ENCODE measurements around the gene EFNA2.
"Not testable (repeated sequence)": the region's sequence is repeated elsewhere in the genome, so short reads cannot be mapped to it uniquely, and the experiment has no call there.

Gene EFNA2

DNA sequence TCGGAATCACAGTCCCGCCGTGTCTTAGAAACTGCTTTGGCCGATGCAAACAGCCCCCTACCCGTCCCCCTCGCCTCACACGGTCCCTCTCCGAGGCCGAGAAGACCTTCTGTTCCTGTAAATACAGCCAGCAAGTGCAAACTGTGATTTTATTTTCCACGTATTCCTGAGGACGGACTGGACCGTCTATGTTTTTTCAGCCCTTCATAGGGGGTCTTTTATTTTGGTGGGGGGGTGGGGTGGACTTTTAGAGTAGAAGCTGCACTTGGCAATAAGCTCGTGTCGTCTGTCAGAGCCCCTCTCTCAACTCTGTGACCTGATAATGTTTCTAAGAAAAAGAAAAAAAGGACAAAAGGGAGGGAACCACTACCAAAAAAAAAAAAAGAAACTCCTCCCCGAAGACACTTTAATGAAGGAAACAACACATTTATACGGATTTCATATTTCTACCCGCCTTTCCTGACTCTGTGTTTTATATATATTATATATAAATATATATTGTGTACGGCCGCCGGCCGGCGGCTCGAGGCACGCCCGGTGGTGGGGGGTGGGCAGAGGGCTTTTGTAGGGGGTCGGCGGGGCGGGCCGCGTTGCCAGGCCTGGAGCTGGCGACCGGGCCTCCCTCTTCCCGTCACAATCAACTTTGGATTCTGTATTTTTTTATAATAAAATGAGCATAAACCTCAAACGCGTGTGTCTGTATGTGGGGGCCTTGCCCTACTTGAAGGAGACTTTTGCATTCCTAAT is 15.2 kb downstream of the EFNA2 start:
- no peak for DNase-seq

DNA sequence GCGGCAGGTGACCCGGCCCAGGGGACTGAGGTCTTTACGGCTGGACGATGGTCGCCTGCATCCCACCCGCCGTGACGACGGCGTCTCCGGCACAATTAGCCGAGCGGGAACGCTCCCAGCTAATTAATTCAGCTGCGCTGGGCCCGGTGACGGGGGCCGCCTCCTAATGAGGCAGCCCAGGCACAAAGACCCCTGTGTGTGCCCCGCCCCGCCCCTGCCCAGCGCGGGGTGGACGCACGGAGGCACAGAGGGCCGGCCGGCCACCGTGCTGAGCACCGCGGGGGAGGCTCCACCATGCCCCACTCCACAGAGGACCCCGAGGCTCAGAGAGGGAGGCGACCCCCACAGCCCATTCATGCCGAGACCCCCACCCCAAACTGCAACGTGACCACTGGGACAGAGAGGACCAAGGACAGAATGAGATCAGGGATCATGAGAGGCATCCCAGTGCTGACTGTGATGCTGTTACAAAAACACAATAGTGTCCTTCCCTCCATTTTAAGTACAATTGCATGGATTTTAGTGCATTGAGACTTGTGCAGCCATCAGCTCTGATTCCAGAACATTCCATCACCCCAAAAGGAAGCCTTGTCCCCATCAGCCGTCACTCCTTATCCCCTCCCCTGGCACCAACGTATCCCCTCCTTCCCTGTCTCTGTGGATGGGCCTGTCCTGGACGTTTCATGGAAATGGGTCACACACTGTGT is 17.0 kb downstream of the EFNA2 start:
- DNase-seq: peak; percentile 47 to 69

DNA sequence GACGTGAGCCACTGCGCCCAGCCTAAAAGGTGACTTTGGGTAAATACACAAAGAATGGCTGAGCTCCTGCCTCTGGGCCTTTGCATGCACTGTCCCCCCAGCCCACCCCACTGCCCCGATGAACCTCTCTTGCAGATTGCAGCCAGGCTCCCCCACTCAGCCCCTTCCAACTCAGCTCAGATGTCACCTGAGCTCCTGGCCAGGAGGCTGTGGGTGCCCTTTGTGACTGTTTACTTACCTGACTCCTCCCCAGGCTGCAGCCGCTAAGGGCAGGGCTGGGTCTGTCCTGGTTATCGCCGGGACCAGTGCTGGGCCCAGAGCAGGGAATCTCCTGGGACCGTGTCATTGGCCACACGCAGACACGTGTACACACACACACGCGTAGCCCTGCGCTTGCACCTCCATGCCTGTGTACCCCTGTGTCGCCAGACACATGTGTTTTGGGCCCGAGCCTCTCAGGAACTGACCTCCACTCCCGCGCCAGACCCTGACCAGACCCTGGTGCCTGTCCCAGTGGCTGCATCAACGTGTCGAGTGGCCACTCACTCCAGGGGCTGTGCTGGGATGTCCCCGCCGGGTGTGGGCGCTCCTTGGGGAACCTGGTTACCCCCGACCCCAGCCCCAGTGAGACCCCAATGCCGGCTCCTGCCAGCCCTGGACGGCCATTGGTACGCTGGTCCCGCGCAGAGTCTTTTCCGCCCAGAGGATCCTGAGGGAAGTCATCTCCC is 18.7 kb downstream of the EFNA2 start:
- no peak for DNase-seq

DNA sequence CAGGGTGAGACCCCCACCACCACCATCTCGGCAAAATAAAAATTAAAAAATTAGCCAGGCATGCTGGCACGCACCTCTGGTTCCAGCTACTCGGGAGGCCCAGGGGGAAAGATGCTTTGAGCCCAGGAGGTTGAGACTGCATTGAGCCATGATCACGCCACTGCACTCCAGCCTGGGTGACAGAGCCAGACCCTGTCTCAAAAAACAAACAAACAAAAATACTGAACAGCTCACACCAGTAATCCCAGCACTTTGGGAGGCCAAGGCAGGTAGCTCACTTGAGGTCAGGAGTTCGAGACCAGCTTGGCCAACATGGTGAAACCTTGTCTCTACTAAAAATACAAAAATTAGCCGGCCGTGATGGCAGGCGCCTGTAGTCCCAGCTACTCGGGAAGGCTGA is 19.7 kb downstream of the EFNA2 start:
- DNase-seq: not testable (repeated sequence)

DNA sequence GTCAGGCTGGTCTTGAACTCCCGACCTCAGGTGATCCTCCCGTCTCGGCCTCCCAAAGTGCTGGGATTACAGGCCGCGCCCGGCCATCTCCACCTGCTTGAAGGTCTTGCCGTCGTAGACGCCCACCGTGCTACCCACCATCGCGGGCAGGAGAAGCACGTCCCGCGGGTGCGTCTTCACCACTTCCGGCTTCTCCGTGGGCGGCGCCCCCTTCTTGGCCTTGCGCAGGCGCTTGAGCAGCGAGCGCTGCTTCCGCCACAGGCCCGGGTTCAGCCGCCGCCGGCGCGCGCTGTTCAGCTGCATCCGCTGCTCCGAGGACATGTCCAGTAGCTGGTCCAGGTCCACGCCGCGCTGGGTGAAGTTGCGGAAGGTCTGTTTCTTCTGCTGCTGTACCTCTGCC is 21.6 kb downstream of the EFNA2 start:
- no peak for DNase-seq

DNA sequence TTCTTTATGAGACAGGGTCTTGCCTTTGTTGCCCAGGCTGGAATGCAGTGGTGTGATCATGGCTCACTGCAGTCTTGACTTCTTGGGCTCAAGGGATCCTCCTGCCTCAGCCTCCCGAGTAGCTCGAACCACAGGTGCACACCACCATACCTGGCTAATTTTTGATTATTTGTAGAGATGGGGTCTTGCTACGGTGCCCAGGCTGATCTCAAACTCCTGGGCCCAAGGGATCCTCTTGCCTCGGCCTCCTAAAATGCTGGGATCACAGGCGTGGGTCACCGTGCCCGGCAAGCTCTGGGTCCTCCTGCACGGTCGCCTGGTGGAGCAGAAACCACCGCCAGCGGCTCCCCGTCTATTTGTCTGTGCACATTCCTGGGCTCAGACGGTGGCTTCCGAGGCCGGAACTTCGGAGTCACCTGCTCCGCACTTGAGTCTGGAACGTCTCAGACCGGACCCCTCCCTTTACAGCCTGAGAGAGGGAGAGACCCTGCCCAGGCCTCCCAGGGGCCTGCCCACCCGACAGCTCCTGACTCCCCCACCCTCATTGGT is 22.2 kb downstream of the EFNA2 start:
- no peak for DNase-seq

DNA sequence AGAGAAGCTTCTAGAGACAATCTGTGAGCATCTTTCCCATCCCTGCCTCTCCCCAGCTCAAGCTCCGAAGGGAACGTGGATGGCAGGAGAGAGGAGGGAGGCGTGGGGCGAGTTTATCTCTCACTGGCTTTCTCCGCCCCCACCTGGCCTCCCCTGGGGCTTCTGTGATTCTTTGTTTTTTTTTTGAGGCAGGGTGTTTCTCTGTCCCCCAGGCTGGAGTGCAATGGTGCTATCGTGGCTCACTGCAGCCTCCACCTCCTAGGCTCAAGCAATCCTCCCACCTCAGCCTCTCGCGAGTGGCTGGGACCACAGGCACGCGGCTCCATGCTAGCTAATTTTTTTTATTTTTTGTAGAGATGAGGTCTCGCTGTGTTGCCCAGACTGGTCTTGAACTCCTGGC is 23.0 kb downstream of the EFNA2 start:
- DNase-seq: no peak

DNA sequence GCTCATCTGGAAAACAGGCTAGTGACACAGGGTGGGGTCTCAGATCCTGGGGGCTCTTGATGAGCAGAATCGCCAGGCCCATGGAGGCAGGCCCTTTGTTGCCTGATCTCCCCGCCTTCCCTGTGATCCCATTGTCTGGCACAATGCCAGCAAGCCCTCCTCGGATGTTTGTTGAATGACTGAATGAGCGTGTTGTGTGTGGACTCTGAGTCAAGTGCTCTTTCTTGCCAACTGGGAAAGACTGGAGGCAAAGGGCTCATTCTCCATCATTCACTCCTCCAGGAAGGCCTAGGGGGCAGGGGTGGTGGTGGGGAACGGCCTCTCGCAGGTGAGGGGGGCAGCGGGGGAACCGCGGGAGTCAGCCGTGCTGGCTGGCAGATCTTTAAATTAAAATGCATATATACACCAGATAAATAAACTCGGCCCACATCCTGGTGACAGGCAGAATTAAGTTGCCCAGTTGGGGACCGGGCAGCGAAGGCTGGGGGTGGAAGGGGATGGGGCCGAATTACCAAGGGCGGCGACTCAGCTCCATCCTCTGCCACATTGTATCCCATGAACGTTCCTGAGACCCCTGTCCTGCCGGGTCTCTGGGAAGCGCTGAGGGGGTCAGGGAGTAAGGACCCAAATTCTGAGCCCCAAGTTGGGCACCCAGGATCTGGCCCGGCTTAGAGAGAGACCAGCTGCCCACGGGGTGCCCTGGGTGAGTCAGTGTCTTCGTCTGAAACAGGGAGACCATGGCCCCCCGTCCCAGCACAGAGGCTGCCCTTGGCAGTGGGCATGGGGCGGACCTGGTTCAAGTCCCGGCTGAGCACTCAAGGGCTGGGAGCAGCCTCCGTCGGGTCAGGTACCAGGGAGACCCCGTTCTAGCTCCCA is 24.5 kb downstream of the EFNA2 start:
- no peak for DNase-seq

DNA sequence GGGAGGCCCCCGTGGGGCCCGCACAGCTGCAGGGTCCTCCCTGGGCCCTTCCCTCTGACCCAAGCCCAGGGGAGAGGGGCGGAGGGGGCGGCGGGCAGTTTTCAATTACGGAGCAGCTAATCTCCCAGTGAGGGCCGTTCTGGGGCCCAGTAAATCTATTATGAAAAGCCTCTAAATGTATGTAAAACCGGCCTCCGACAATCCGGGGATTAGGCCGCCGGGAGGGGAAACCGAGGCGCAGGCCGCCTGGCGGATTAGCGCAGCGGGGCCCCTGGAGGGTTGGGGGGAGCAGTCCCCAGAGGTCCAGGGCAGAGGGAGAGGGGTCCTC is 25.1 kb downstream of the EFNA2 start:
- no peak for DNase-seq

DNA sequence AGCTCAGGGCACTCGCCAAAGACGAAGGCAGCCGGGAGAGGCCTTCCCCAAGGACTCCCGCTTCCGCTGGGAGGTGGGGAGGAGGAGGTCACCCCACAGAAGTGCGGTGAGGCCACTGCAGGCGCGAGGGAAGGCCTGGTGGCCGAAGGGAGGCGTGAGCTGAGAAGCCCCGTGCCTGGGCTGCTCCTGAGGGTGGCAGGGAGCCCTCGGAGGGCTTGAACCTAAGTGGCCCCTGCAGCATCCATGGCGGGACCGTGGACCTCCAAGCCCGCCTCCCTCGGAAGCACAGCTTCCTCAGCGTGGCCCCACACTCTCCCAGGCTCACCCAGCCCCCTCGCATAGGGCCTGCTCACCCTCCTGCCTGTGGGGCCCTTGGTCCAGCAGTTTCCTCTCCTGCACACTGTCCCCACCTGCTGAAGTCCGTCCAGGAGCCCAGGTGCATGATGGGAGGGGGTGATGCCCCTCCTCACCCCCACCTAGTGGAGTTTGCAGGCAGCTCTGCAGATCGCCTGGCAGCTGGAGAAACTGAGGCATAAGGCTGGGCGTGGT is 25.9 kb downstream of the EFNA2 start:
- no peak for DNase-seq

DNA sequence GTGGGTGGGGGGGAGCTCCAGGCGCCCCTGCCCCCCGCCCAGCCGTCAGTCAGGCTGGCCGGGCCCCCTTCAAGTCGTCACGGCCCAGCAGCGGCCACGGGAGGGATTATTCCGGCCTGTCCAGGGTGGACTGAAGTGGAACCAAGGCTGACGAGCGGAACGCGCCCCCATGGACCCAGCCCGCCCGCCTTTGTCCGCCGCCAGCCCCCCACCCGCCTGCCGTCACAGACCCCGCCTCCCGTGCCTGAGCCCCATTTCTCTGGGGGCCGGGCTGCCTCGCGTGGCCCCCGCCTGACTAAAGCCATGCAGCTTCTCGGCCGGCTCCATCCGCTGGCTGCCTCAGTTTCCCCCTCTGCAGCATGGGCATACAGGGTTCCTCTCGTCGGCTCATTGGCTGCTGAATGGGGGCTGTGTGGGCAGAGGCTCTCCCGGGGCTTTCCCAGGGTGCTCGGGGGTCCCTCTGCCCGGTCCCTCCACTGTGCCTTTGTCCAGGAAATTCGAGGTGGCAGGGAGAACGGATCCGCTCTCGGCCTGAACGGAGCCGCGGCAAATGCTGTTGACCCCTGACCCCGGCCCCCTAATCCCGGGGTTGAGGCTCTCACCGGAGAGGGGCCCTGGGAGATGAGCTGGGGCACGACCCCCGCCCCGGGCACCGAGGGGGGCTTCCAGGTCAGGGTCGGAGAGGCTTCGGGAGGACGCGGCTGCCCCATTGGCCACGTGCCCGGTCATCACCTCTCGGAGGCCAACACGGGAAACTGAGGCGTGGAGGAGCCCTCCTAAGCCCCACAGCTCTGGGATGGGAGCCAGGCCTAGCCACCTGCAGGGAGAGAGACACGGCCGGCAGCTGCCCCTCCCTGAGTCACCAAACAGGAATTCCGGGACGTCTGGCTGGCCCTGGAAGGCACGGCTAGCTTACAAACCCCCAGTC is 27.4 kb downstream of the EFNA2 start:
- no peak for DNase-seq

DNA sequence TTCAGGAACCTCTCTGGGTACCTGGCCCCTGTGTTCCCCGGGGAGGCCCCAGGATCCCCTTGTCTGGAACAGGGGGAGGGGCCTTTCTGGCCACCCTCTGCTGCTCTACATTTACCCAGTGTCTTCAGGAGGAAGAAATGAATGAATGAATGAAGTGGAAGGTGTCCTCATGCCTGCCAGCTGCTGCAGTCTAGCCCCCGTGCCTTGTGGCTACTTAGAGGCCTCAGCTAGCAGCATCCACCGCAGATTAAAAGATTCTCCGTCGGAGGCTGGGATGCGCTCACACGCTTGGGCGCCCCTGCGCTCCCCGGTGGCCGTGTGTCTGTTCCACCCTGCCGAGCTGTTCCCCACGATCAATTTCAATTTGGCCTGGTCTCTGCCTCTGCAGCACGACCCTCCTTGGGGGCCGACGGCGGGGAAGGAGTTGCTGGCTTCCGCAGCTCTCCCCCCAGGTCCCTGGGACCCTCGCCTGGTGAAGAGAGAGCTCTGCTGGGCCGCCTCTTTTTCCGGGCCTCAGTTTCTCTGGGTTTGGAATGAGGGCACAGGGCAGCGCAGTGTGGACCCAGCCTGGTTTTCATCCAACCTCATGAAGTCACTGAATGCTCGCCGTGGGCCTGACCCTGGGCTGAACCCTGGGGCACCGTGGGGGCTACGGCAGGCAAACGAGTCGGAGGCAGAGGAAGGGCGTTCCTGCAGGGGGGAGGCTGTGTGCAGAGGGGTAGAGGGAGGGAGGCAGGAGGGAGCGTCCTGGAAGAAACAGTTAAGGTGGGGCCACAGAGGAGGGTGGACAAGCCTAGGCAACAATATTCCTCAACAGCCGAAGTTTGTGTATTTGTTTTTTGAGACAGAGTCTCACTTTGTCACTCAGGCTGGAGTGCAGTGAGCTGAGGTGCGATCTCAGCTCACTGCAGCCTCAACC is 28.3 kb downstream of the EFNA2 start:
- DNase-seq: no peak

DNA sequence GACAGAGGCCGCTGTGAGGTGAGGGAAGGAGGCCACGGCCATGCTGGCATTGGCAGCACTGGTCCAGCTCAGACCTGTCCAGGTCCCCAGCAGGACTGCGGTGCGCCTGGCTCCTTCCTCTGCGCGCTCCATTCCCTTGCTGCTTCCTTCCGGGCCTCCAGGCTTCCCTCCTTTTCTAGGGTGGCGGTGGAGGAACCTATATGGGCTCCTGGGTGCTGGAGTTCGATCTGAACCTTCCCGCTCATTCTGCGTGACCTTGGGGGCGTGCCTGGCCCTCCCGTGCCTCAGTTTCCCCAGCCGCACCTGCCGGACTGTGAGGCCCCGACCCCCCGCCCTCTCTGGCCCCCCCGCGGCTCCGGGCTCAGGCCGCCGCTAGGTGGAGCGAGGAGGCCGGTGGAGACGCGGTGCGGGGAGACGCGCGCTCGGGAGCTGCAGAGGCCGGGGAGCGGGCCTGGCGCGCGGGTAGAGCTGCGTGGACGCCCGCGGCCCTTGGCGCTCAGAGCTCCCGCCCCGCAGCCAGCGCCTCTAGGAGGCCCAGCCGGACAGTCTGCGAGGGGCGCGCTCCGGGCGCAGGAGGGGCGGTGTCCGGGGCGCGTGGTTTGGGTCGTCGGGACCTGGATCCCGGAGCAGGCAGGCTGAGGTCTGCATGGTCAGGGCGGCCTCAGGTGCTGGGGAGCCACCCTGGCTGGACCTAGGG is 29.9 kb downstream of the EFNA2 start:
- DNase-seq: peak; percentile 56

DNA sequence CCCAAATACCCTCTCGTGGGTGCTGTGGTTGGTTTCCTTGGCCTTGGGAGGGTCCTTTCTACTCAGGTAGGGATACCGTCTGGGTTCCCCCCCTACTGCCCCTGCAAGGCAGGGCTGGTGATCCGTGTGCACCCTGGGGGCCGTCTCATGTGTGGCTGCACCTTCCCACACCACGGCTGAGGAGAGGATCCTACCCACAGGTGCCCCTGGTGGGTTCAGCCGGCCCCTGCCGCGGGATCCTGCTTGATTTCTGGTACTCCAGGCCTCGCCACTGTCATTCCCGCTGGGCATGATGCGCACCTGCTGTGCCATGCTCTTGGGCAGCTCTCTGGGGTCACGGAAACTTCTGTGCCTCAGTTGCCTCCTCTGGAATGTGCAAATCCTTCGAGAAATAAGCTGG is 30.8 kb downstream of the EFNA2 start:
- DNase-seq: no peak

DNA sequence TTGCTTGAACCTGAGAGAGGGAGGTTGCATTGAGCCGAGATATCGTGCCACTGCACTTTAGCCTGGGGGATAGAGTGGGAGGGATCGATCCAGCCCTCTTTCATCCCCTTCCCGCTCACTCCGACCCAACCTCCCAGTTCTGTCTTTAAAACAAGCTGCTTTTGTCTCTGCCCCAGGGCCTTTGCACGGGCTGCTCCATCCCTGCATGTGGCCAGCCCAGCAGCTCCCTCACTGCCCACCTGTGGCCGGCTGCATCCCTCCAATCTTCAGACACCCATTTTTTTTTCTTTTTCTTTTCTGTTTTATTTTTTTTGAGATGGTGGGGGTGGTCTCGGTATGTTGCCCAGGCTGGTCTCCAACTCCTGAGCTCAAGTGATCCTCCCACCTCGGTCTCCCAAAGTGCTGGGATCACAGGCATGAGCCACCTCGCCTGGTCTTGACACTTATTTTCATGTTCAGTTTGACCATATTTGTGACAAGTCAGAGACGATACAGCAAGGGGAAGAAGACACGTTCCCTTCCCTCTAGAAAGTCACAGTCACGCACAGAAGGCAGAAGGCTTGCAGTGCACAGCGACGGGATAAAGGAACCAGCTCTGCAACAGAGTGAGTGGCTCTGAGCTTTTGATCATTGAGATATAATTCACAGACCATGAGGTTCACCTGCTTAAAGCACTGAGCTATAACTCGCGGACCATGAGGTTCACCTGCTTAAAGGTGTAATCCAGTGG is 31.8 kb downstream of the EFNA2 start:
- DNase-seq: no peak

DNA sequence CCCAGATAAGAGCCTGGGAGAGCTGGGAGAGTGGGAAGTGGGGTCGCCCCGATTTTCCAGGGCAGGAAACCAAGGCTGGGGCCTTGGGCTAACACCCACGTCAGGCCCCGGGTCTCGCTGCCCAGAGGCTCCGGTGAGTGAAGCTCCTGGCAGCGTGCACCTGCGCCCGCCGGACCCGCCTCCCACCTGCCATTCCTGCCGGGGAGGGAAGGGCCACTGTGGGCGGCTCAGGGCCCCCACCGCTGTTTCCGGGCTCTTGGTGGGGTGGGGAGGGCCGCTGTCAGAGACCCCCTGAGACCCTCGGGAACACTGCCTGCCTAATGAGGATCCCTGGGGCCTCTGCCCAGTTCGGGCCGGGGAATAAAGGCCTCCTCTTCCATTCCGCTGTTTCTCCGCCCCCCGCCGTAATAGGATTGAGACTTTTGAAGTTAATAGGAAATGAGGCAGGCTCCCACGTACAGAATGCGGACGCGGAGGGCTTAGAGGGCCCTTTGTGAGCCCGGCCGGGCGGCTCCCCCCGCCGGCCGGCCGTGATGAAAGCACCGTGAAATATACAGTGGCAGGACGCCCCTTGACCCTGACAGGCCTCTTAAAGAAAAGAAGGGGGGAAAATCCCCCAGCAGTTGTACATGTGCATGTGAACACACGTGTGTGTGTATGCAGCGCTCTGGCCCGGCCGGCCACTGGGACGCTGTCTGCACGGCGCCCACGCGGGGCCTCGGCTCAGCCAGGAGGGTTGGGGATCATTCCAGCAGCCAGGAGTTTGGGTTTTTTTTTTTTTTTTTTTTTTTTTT is 33.2 kb downstream of the EFNA2 start:
- DNase-seq: no peak

DNA sequence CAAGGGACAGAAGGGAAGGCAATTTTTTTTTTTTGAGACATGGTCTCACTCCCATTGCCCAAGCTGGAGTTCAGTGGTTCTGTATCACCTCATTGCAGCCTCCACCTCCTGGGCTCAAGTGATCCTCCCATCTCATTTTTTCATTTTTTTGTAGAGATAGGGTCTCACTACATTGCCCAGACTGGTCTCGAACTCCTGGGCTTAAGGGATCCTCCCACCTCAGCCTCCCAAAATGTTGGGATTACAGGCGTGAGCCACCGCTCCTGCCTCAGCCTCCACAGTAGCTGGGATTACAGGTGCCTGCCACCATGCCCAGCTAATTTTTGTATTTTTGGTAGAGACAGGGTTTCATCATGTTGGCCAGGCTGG is 34.6 kb downstream of the EFNA2 start:
- DNase-seq: not testable (repeated sequence)

DNA sequence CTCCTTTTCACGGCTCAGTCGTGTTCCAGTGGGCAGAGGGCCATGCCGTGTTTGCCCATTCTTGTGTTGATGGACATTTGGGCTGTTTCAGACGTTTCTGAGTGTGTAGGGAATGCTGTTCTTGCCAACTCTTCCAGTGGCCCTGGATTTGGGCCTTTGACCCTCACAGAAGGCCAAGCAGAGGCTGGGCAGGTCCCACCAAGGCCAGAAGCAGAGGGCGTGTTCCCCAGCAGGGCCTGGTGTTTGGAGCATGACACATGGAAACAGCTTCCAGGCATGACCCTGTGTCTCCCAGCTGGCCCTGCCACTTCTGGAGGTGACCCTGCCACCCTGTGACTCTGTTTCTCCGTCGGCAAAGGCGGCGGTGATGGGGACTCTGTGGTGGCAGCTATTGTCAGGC is 35.9 kb downstream of the EFNA2 start:
- no peak for DNase-seq

Data from hippocampal formation (tissue), 2 donors.